ENCODE data around the gene WNT1.

WNT1 gene

DNA sequence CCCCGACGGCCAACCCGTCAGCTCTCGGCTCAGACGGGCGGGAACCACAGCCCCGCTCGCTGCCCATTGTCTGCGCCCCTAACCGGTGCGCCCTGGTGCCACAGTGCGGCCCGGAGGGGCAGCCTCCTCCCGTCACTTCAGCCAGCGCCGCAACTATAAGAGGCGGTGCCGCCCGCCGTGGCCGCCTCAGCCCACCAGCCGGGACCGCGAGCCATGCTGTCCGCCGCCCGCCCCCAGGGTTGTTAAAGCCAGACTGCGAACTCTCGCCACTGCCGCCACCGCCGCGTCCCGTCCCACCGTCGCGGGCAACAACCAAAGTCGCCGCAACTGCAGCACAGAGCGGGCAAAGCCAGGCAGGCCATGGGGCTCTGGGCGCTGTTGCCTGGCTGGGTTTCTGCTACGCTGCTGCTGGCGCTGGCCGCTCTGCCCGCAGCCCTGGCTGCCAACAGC is at the start of gene WNT1:
TSS of gene WNT1 (plus strand) at position 32 of the 450 bp plus-strand sequence. CDS start at position 361, 329 bp downstream.
- no peak for DNase-seq

DNA sequence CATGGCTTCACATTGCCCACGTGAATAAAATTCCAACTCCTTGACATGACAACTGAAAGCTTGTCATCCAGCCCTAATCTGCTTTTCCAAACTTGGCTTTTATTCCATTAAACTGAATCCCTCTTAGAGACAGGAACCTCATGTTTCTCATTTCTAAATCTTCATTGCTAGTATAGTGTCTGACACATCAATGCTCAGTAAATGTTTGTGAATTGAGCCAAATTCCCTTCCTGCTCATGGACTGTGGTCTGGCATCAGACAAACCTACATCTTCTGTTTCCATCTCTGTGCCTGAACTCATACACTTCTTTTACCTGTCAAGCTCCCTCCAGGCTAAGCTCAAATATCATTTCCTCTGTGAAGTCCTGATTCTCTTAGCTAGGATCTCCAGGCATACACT is 48.6 kb upstream of the WNT1 start:
- DNase-seq, result no peak

DNA sequence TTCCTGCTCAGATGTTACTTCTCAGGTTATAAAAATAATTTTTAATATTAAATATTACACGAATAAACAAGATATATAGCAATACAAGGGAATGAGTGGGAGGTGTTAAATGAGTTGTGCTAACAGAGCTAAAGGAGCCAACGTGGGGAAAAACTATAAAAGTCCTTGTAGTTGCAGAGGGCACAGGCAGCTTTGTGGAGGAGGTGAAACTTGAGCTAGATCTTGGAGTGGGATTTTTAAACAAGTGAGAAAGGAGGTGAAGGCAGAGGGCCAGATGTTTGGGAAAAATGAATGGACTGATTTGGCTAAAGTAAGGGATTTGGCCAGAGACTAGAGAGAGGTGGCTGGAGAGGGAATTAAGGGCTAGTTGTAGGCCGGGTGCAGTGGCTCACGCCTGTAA is 47.6 kb upstream of the WNT1 start:
- DNase-seq, result no peak

DNA sequence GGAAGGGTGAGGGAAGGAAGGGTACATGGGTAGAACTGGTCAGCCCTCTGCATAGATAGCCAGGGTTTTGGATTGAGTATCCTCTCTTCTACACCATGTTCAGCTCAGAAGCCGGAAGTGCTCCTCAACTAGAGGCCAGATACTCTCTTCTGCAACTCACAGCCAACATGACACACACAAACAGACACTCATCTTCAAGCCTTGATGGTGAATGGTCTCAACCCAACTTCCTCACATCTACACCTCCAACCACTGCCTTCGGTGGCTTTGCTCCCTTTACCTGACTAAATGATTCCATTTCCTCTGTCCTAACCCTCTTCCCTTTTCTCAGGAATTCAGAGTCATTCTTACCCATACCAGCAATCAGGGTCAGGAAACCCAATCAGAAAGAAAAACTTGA is 45.2 kb upstream of the WNT1 start:
- no peak for DNase-seq

DNA sequence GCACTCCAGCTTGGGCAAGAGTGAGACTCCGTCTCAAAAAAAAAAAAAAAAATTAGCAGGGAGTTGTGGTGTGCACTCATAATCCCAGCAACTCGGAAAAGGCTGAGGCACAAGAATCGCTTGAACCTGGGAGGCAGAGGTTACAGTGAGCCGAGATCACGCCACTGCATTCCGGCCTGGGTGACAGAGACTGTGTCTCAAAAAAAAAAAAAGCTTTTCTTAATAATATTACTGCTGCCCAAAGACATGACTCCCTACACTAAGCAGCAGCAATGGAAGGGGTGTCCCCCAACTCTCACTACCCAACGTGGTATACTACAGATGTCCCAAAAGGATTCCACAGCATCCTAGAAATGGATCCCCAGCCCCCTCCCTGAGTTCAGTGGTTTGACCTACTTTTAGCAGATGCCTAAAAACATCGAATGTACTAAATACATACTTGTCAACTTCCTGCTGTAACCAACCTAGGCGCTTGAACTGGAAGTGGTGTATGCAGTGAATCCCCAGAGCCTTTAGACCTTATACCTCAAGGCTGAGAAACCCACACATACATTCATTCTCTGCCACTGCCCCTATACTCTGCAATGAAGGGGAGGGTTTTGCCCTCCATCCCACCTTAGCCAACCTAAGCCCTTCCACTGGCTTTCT is 44.3 kb upstream of the WNT1 start:
- DNase-seq, result no peak

DNA sequence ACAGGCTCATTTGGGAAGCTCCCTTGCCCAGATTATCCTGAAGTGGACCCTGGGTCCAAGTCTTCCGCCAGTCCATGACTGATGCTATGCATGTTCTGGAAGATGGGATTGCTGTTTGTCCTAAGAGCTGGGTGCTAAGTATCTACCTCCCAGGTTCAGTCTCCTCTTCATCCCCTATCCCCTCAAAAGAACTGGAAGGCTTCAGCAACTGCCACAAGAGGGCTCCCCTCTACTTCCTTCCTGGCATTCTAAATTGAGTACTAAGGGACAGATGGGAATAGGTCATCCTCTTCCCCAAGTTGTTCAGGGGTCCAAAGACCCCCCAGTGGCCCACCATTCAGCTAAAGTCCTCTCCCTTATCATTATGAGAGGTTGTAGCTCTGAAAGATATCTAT is 43.8 kb upstream of the WNT1 start:
- DNase-seq, result no peak

DNA sequence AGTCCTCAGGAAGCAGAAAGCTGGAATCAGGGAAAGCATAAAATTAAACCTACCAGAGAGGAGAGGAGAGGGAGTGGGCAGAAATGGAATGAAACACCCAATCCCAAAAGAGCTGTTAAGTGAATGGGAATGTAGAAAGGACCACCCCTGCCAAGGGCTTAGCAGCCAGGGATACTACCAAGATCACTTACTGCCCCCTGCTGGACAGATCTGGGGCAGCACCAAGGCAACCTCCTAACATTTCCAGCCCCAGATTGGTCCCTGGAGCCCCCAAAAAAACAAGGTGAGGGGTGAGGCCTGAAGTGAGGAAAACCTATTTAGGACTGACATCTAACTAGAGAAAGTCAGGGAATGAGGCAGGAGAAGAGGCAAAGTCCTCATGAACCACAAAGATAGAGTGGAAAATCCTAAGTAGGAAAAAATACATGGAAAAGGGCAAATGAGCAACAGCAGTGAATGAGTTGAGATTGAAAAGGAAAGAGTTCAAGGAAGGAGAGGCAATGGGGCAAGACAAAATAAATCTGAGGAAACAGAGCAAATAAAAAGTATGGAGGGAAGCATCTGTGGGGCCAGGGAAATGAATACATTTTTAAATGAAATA is 41.6 kb upstream of the WNT1 start:
- DNase-seq, result peak in 1 of 2 experiments; percentile 10

DNA sequence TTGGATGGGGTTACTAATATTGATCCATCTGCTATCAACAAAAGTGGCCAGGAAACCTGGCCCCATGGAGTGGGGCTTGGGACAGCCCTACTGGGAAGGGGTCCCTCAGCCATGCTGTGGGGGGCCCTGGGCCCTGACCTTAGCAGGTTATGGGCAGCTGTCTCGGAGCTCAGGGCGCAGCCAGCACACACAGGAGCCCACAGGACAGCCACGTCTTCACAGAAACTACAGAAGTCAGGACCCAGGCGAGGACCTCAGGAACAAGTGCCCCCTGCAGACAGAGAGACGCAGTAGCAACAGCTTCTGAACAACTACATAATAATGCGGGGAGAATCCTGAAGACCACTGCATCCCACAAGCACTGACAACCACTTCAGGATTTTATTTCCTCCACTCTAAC is 41.0 kb upstream of the WNT1 start:
- no peak for DNase-seq

DNA sequence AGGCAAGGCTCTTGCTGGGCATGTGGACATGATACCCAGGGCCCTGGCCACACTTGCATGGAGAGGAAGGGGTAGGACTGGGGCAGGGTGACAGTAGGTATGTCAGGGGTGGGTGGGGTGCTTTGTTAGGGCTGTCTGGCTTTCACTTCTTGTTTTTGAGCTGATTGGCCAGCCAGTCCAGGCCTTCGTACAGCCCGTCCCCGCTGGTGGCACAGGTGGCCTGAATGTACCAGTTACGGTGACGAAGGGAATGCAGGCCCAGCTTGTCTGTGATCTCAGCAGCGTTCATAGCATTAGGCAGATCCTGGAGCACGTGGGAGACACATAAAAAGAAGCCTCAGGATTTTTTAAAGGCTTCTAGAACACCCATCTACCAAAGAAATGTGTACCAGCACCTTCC is 39.3 kb upstream of the WNT1 start:
- DNase-seq, result no peak

DNA sequence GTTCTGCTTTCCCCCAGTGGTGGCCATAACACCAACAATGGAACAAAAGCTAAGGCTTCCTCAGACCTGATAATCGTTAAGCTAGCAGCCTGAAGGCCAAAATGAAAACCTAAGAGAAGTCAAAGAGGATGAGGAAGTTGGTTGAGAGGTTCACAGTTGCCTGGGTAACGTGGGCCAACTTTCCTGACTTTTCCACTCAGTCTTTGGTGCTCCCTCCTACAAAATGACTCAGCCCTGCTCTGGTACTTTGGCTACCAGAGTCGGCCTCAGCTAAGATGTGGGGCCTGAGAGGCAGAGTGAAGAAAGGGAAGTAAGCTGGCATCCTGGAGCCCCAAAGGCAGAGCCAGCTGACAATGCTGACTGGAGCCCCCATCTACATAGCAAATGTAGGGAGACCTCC is 37.9 kb upstream of the WNT1 start:
- DNase-seq, result no peak

DNA sequence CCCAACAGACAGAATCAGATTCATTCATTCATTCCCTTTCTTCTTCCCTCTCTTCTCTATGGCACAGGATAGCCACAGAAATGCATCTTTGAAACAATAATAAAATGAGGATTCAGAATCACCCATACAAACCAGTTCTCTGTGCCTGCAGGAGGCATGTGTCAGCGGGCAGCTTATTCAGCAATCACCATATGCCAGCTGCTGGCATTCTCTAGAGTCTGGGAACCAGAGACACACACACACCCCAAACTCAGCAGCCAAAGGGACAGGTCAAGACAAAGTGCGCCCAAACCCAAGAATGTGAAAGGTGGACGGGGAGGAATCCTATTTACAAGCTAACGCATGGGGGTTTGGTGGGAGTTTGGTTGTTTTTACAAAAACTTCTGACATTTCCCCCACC is 34.9 kb upstream of the WNT1 start:
- DNase-seq, result no peak

DNA sequence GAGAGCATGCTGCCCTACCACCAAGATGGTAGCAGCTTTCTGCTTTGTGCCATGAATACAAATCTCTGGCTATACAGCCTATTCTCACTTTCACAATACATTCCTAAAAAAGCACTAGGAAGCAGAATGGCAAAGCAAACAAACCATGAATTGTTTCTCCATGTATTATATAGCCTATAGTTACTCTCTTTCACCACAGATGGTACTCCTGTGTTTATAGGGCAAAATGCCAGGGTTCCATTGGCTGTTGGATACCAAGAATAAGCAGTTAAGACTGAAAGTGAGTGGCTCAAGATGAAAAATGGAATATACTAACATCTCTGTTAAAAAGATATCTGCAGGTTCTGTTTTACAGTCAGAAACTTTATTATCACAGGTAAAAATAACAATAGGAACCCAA is 31.9 kb upstream of the WNT1 start:
- DNase-seq, result no peak

DNA sequence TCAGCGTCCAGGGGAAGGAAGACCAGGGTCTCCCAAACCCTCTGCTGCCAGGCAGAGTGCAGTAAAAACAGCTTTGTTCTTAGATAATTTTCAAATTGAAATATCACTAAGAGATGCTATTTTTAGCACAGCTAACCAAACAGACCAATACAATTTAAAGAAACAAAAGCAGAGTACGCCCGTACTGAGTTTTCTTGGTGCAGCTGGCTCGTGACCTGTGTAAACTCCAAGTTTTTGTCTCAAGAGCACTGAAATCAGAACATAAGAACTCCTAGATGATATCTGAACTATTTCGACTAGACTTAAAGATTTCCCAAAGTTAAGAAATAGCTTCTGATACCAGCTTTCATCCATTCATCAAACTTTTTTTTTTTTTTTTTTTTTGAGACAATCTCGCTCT is 31.2 kb upstream of the WNT1 start:
- no peak for DNase-seq

DNA sequence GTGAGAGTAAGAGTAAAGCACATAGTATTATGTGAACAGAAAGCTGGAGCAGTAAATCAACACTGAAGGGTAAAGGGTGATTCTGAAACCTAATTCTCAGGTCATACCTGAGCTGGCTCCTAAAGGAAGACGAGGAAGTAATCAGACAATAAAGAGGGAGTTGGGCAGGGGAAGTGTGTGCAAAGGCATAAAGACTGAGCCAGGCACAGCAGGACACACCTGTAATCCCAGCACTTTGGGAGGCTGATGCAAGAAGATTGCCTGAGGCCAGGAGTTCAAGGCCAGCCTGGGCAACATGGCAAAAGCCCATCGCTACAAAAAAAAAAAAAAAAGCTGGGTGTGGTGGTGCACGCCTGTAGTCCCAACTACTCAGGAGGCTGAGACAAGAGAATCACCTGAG is 30.4 kb upstream of the WNT1 start:
- DNase-seq, result no peak

DNA sequence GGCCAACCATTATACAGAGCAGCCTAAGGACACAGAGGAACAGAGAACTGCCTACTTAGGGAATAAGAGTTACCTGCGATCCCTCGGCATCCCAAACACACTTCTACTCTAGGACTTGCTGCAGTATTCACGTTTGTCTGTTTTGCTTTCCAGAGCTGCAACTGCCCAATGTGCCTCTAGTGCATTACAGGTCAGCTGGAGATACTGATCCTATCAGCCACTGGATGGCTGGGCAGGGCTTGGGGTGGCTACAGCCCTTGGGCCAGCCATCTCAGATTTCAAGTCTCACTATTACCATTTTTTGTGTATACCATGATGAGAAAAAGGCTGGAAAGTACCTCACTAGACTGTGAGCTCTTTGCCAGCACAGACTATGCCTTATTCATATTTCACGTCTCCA is 25.4 kb upstream of the WNT1 start:
- no peak for DNase-seq

DNA sequence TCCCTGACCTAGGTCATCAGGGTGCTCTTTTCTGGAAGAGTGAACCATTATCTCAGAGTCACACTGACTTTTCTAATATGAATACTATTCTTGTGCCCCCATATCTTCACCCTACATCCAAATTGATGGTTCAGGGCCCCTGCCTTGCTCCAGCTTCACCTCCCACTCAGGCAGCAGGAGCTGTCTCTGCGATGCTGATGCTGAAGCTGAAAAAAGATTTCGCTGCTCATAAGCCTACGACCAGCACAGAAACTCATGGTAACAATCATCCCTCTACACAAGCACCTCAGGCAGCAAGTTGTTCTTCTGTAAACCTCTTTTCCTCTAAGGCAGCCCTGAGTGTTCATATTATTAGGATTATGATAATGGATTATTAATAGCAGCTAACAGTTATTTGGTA is 24.1 kb upstream of the WNT1 start:
- no peak for DNase-seq

DNA sequence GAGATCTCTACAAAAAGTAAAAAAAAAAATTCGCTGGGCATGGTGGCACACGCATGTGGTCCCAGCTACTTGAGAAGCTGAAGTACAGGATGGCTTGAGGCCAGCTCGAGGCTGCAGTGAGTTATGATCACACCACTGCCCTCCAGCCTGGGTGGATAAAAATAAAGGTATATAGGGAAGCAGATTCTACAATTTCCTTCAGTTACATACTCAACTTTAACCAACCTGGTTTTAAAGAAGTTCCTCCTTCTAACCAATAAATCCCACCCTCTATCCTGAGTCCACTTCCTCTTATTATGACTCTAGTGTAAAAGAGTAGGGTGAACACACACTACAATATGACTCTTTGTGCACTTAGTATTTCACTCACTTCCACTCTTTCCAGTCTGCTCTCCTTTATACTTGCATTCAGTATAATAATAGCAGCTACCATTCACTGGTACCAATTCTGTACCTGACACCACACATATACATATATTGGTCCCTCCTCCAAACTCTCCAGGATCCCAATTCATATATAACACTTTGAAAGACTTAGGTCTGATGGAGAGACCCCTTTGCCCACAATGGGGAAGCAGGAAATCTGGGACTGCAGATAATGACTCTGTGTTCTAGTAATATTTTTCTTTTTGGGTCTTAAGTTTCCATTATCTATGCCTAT is 23.2 kb upstream of the WNT1 start:
- DNase-seq, result no peak

DNA sequence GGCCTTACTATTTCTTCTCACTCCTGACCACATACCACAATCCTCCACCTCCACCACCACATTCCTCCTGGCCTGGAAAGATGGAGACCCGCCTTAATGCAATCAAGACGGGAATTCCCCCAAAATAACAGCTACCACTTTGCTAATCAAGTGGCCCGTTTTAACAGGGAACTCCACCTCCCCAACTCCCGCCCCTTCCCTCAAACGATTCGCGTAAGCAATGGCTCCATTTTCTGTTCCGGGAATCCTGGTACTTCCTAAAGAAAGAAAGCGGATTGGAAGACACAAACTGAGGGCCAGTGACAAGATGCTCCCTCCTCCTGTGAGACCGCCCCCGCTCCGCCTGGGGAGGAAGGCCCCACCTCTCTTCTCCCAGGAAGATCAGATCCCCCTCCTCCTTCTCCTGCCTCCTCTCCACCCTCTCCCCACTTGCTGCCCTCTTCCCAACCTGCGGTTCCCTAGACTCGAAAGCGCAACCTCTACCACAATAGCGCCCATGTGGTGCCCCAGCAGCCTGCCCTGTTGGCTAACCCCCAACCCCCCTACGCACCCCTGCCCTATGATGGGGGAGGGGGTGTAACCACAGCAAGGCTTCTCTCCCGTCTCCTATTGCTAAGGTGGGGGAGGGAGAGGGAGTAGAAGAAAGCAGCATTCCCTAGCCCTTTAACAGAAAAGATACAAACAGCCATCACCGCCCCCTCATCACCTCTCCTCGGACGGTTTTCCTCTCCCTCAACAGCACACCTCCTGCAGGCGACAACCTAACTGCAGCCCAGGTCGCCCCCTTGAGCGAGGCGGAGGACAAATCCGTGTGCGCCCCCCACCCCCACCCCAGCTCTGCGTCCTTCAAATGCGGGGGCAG is 21.6 kb upstream of the WNT1 start:
- DNase-seq, result peak; percentile 77 to 90

DNA sequence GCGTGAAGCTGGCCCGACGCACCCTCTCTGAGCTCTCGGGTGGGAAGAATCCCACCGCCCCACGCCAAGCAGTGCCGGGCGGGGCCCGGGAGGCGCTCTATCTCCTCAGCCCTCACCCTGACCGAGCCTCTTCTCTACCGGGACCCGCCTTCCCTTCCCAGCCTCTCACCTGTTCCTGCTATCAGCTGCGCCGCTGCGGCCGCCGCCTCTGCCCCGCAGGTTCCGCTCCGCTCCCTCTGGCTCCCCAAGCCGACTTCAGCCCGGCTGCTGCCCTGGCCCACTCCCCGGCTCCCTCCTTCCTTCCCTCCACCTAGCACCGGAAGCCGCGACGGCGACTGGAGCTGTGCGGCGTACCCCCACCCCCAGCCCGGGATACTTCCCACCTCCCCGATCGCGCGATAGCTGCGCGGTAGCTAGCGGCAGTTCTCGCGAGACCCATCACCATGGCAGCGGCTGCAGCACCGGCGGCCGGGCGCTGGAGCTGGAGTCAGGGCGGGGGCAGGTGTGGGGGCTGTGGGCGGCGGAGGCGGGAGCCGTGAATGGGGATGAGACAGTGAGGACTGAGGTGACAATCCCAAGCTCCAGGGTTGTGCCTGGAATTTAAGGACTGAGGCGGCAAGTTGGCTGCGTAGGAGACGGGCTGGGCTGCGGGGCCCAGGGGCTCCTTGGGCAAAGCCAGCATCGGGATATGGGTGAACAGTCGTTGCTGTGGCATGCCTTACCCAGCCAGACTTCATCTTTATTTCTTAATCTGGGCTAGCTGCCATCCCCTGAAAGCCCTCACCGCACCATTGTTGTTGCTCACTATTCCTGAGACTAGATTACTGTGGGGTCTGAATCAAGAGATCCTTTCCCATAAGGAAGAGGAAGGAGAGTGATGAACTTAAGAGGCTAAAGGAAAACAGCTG is 20.7 kb upstream of the WNT1 start, which contains the start of gene ARF3:
TSS of gene ARF3 (minus strand) at position 347 of the 908 bp plus-strand sequence. CDS start 16,392 bp downstream, outside the sequence.
- peak; percentile 89 to 96 for DNase-seq

DNA sequence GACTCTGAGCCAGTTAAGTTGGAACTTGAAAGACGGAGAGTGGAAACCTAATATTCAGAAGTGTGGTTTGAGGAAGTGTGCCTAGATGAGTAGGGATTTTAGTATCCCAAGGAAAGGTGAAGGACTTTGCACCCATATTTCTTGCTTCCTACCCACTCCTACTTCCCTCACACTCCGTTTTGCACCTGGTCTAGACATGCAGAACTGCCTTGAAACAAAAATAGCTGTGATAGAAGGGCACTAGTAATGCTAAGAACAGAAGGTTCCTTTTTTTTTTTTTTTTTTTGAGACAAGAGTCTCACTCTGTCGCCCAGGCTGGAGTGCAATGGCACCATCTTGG is 20.1 kb upstream of the WNT1 start:
- no peak for DNase-seq

DNA sequence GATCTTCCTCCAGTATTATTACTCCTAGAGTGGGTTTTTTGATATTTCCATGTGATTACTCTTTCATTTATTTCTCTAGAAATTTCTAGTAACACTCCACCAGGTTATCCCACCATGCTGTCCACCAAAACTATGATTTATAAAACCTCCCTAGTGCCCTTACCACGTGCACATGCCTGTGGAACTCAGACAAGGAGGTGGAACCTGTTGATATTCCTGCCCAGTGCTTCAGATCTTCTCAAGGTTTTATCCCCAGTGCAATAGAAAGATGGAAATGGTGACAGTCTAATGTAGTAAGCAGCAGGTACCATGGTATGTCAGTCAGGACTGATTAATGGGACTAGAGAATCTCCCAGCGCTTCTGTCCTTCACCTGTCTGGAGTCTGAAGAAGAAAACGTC is 17.3 kb upstream of the WNT1 start:
- no peak for DNase-seq

DNA sequence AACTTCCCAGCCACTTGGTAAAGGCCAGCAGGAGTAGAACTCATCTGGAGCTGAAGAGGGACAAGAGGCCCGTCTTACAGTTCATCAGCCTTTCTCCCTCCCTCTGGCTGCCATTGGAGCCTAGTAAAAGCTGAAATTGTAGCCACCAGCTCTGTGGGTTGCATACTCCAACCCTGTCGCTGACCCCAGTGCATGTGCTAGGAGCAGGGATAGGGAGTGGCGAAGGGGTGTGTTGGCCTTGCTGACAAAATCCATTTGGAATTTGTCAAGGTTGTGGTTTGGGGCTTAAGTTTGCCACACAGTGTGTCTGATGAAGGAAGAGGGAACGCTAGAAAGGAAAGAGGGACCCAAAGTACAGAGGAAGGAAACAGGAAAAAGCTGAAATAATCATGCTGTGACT is 16.8 kb upstream of the WNT1 start:
- no peak for DNase-seq
